Cardiac fibroblast (primary cell): ENCODE measurements around the gene WIPF2.

Source experiments
- DNase-seq, 2 donors: peaks; one replicate each; pipeline versions ENCODE4 v3.0.0 to v3.0.0-alpha.2; 2010; ENCODE audit warnings: low read depth in 2 of 2
- H3K4me3 ChIP-seq, 2 donors: replicated peaks in 1 of 2; 1 replicate in 1 of 2; 2 replicates in 1 of 2; pipeline ENCODE4 v1.5.1; 2011; ENCODE audit warnings: low read depth in 2 of 2, low read length in 2 of 2, mild to moderate bottlenecking in 2 of 2, moderate library complexity in 1 of 2
- TF ChIP-seq, protein P1 (sequence below): IDR thresholded peaks from one replicate; pipeline ENCODE4 v1.5.1; 2011; ENCODE audit warnings: low read depth, mild to moderate bottlenecking, low read length, inconsistent platforms

Gene WIPF2

GRCh38 chr17:40241252-40241834, 22.2 kb downstream of the WIPF2 start:
- DNase-seq, result no peak
- TF ChIP-seq, protein P1, sequence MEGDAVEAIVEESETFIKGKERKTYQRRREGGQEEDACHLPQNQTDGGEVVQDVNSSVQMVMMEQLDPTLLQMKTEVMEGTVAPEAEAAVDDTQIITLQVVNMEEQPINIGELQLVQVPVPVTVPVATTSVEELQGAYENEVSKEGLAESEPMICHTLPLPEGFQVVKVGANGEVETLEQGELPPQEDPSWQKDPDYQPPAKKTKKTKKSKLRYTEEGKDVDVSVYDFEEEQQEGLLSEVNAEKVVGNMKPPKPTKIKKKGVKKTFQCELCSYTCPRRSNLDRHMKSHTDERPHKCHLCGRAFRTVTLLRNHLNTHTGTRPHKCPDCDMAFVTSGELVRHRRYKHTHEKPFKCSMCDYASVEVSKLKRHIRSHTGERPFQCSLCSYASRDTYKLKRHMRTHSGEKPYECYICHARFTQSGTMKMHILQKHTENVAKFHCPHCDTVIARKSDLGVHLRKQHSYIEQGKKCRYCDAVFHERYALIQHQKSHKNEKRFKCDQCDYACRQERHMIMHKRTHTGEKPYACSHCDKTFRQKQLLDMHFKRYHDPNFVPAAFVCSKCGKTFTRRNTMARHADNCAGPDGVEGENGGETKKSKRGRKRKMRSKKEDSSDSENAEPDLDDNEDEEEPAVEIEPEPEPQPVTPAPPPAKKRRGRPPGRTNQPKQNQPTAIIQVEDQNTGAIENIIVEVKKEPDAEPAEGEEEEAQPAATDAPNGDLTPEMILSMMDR, result no peak
- H3K4me3 ChIP-seq, result no peak overlapping the region

DNA sequence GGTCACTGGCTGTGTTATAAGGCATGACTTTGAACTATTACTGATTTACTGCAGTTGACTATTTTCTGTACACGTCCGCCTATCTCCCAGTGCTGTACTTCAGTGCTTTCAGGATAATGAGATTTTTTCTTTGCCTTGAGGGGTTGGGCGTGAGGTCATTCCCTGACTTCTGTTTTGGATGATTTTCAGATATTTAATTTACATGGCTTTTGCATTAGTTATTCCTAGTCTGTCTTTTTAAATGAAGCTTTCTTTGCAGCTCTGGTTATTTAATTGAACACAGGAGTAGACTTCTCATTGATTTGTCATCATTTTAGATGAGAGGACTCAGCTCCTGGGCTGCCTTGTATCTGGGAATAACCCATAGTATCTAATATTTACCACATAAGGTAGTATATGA, 23.7 kb downstream of the WIPF2 start:
- DNase-seq, result no peak
- TF ChIP-seq, protein P1, result no peak
- no peak overlapping the region for H3K4me3 ChIP-seq

DNA sequence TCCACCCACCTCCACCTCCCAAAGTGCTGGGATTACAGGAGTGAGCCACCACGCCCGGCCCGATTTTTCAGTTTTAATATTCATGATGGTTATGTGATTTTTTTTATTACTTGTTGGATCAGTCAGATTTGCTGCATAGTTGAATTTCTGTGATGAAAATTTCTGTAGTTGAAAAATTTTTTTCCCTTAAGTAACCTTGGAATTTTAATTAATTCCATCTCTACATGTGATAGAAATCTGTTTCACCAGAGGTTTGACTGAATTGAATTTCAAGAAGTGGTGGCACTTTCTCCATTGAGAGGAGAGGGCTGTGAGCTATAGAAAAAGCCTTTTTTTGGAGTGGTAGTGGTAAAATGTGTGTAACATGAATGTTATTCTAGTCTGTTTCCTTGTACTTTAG, 24.7 kb downstream of the WIPF2 start:
- TF ChIP-seq, protein P1, result no peak
- DNase-seq, result no peak
- H3K4me3 ChIP-seq, result no peak overlapping the region

- DNase-seq, result no peak
- TF ChIP-seq, protein P1, result no peak
- H3K4me3 ChIP-seq, result no peak overlapping the region
These were observed 25.2 kb downstream of the WIPF2 start for GRCh38 chr17:40244255-40244654.

GRCh38 chr17:40247926-40248495, 28.9 kb downstream of the WIPF2 start:
- TF ChIP-seq, protein P1, result no peak
- DNase-seq, result peak in 1 of 2 donors; percentile 9
- no peak overlapping the region for H3K4me3 ChIP-seq

DNA sequence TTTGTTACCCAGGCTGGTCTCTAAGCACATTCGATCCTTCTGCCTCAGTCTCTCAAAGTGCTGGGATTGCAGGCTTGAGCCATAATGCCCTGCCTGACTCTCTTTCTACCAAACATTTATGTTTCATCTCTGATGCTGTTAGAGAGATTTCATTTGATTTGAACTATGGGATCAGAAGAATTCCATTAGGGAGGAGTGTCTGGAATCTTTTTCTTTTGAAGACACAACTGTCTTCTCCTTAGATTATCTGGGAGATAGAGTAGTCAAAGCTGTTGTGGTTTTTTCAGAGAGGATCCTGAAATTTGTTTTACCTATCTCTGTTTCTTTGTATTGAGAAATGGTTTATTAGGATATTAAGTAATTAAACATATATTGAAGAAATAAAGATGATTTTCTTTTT, 29.4 kb downstream of the WIPF2 start:
- H3K4me3 ChIP-seq, result no peak overlapping the region
- no peak for DNase-seq
- TF ChIP-seq, protein P1, result no peak

DNA sequence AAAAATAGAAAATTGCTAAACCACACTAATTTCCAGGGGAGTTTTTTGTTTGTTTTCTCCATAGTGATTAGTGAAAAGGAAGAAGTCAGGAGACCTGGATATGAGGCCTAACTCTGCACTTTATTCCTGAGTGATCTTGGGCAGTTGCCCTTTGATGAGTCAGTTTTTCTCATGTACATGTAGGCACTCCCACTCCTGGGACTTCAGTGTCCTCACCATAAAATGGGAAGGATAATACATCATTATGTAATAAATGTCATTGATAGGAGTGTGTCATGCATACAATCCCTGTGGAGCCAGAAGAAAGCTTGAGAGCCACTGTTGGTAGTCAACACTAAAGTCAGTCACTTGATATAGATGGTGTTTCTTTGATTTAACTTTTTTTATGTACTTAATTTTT, 32.5 kb downstream of the WIPF2 start:
- TF ChIP-seq, protein P1, result no peak
- peak; percentile 85 to 86 for DNase-seq
- H3K4me3 ChIP-seq, result no peak overlapping the region
